A673 (cell line): Measurements from ENCODE around the gene IFNA5.

Experiments
- CTCF ChIP-seq: fragments of 300-800, 200-600 bp; sonication (generic); conservative IDR thresholded peaks from 2 replicates; pipeline ENCODE4 v1.5.1; 2017; ENCODE audit warnings: low read depth, mild to moderate bottlenecking, antibody characterized with exemption, low read length, moderate library complexity, mixed read lengths
- EZH2 ChIP-seq: fragments of 200-600 bp; sonication (generic); IDR thresholded peaks from 2 replicates; pipeline ENCODE4 v1.6.1; 2017; ENCODE audit warnings: borderline replicate concordance, low read depth, mild to moderate bottlenecking, mixed read lengths, antibody characterized with exemption, low read length; ENCODE audit not compliant: poor library complexity, severe bottlenecking

- TF ChIP-seq EZH2 (no peak), CTCF (no peak)
Observed at GRCh38 chr9:21286099-21286498, 19.0 kb downstream of the IFNA5 start.
